HepG2 (cell line): ENCODE data around the gene TOMM6. TPM values are rescaled to one million over a fixed set of nuclear protein-coding genes. Genes with fewer than 3 reads are reported as not detected.

Source experiments
- CHCHD3 ChIP-seq: sonication (generic); formaldehyde crosslinking; IDR thresholded peaks from 2 replicates; pipeline ENCODE4 v1.8.0; 2022; ENCODE audit warnings: mild to moderate bottlenecking, missing genetic modification reagents, moderate library complexity
- EHMT2 ChIP-seq: fragments of 200-600 bp; sonication (generic); IDR thresholded peaks from 2 replicates; pipeline ENCODE4 v1.7.0; 2017; ENCODE audit warnings: antibody characterized with exemption, low read depth, low read length, borderline replicate concordance
- HES4 ChIP-seq: sonication (generic); formaldehyde crosslinking; IDR thresholded peaks from 2 replicates; pipeline ENCODE4 v1.9.0; 2021; ENCODE audit warnings: mild to moderate bottlenecking, missing genetic modification reagents, borderline replicate concordance
- HNF1A ChIP-seq, 2 experiments: sonication (generic) in 1 of 2; formaldehyde crosslinking in 1 of 2; IDR thresholded peaks; 2 replicates each; pipeline versions ENCODE4 v1.4.0 to v1.6.1; 2016 to 2020; ENCODE audit warnings: borderline replicate concordance in 1 of 2, low read depth in 1 of 2, mild to moderate bottlenecking in 1 of 2, missing genetic modification reagents in 1 of 2
- NKX3-1 ChIP-seq: sonication (generic); formaldehyde crosslinking; IDR thresholded peaks from 2 replicates; pipeline ENCODE4 v1.5.0; 2020; ENCODE audit warnings: missing genetic modification reagents
- NR0B2 ChIP-seq: sonication (generic); formaldehyde crosslinking; IDR thresholded peaks from 2 replicates; pipeline ENCODE4 v1.4.0; 2020; ENCODE audit warnings: mild to moderate bottlenecking, missing genetic modification reagents
- PHF20 ChIP-seq: sonication (generic); formaldehyde crosslinking; IDR thresholded peaks from 2 replicates; pipeline ENCODE4 v1.5.0; 2020; ENCODE audit warnings: mild to moderate bottlenecking, missing genetic modification reagents
- SIN3A ChIP-seq: IDR thresholded peaks from 2 replicates; pipeline ENCODE4 v1.6.1; 2011; ENCODE audit warnings: low read depth, mild to moderate bottlenecking, control low read depth, low read length, borderline replicate concordance
- SP1 ChIP-seq, 2 experiments: fragments of 450-650 bp in 1 of 2; sonication (generic) in 1 of 2; formaldehyde crosslinking in 1 of 2; IDR thresholded peaks; 2 replicates each; pipeline versions ENCODE4 v1.4.0 to v1.6.1; 2016 to 2020; ENCODE audit warnings: missing genetic modification reagents in 1 of 2
- ZNF280B ChIP-seq: sonication (generic); formaldehyde crosslinking; IDR thresholded peaks from 2 replicates; pipeline ENCODE4 v1.5.0; 2020; ENCODE audit warnings: missing genetic modification reagents, mild to moderate bottlenecking, borderline replicate concordance
- ZNF547 ChIP-seq: sonication (generic); formaldehyde crosslinking; IDR thresholded peaks from 2 replicates; pipeline ENCODE4 v1.5.1; 2020; ENCODE audit warnings: mild to moderate bottlenecking, missing genetic modification reagents
- ZNF589 ChIP-seq: sonication (generic); formaldehyde crosslinking; conservative IDR thresholded peaks from 2 replicates; pipeline ENCODE4 v1.8.0; 2022; ENCODE audit warnings: mild to moderate bottlenecking, moderate library complexity, missing genetic modification reagents
- ZNF773 ChIP-seq: sonication (generic); formaldehyde crosslinking; IDR thresholded peaks from 2 replicates; pipeline ENCODE4 v1.4.0; 2020; ENCODE audit warnings: missing genetic modification reagents, borderline replicate concordance
- ZNF839 ChIP-seq: sonication (generic); formaldehyde crosslinking; IDR thresholded peaks from 2 replicates; pipeline ENCODE4 v1.4.0; 2020; ENCODE audit warnings: missing genetic modification reagents, mild to moderate bottlenecking, borderline replicate concordance
- polyA plus RNA-seq, 8 experiments: library from polyadenylated mRNA; depleted of rRNA in 3 of 8; stranded (reverse) in 7 of 8; unstranded in 1 of 8; fragments of >200 nt; fragmentation: Illumina TruSeq in 4 of 8; extraction: Trizol in 4 of 8; gene quantifications; 2 replicates each; pipeline versions ENCODE4 v1.2.1 to v1.2.3, GENCODE V29; 2011 to 2016; ENCODE audit warnings: low read depth in 4 of 8, missing spikeins in 1 of 8, mixed read lengths in 1 of 8; ENCODE audit not compliant: insufficient read depth in 1 of 8
- total RNA-seq, 5 experiments: library from RNA; depleted of rRNA; stranded (reverse); fragments of >200 nt; fragmentation: Illumina TruSeq; extraction: Trizol; gene quantifications; 2 replicates each; pipeline ENCODE4 v1.2.3, GENCODE V29; 2016; ENCODE audit warnings: low read depth in 1 of 5
- TF ChIP-seq, protein P1 (sequence below): sonication (generic); formaldehyde crosslinking; IDR thresholded peaks from 2 replicates; pipeline ENCODE4 v1.5.0; 2020; ENCODE audit warnings: mild to moderate bottlenecking, missing genetic modification reagents
- TF ChIP-seq, protein P2 (sequence below): sonication (generic); formaldehyde crosslinking; IDR thresholded peaks from 2 replicates; pipeline ENCODE4 v1.8.0; 2022; ENCODE audit warnings: mild to moderate bottlenecking, missing genetic modification reagents, borderline replicate concordance

TOMM6 gene
- total and polyA plus RNA-seq, 2 of the 13 experiments (the other 11 are each of a cell fraction or from before 2014, with no cell fraction given): 320 to 321 TPM

- TF ChIP-seq EHMT2 (no peak), ZNF839 (CRISPR knock-in tag) (0 out of 2 replicates have a peak, but pooled peaks have one; percentile 15), ZNF280B (no peak), ZNF589 (CRISPR knock-in tag) (peak; percentile 35; the same call in 1 of the 2 replicates), NKX3-1 (0 out of 2 replicates have a peak, but pooled peaks have one; percentile 58), ZNF773 (no peak), CHCHD3 (CRISPR knock-in tag) (peak; percentile 63; the same call in 1 of the 2 replicates), ZNF547 (peak; percentile 72; the same call in 1 of the 2 replicates), PHF20 (peak; percentile 50; the same call in 1 of the 2 replicates), HNF1A (IDR thresholded peaks at IDR 0.05; ENCODE audit: low read depth) (no peak), HNF1A (CRISPR knock-in tag; IDR thresholded peaks at IDR 0.05; ENCODE audit: borderline replicate concordance) (peak; percentile 32; the same call in 1 of the 2 replicates), SP1 (IDR thresholded peaks at IDR 0.05) (no peak), SP1 (CRISPR knock-in tag; IDR thresholded peaks at IDR 0.05) (peak; percentile 61), SIN3A (peak; percentile 49; the same call in 1 of the 2 replicates), NR0B2 (CRISPR knock-in tag) (peak; percentile 78; the same call in 1 of the 2 replicates), HES4 (CRISPR knock-in tag) (peak; percentile 87; the same call in 1 of the 2 replicates)
- TF ChIP-seq, protein P1, sequence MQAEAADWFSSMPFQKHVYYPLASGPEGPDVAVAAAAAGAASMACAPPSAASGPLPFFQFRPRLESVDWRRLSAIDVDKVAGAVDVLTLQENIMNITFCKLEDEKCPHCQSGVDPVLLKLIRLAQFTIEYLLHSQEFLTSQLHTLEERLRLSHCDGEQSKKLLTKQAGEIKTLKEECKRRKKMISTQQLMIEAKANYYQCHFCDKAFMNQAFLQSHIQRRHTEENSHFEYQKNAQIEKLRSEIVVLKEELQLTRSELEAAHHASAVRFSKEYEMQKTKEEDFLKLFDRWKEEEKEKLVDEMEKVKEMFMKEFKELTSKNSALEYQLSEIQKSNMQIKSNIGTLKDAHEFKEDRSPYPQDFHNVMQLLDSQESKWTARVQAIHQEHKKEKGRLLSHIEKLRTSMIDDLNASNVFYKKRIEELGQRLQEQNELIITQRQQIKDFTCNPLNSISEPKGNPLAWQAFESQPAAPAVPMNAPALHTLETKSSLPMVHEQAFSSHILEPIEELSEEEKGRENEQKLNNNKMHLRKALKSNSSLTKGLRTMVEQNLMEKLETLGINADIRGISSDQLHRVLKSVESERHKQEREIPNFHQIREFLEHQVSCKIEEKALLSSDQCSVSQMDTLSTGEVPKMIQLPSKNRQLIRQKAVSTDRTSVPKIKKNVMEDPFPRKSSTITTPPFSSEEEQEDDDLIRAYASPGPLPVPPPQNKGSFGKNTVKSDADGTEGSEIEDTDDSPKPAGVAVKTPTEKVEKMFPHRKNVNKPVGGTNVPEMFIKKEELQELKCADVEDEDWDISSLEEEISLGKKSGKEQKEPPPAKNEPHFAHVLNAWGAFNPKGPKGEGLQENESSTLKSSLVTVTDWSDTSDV (CRISPR knock-in tag): no peak
- TF ChIP-seq, protein P2, sequence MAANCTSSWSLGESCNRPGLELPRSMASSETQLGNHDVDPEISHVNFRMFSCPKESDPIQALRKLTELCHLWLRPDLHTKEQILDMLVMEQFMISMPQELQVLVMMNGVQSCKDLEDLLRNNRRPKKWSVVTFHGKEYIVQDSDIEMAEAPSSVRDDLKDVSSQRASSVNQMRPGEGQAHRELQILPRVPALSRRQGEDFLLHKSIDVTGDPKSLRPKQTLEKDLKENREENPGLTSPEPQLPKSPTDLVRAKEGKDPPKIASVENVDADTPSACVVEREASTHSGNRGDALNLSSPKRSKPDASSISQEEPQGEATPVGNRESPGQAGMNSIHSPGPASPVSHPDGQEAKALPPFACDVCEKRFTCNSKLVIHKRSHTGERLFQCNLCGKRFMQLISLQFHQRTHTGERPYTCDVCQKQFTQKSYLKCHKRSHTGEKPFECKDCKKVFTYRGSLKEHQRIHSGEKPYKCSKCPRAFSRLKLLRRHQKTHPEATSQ (CRISPR knock-in tag): peak; percentile 85
Observed at GRCh38 chr6:41786451-41787218, 859 bp upstream of the TOMM6 start (continued).
